DMS53 treated with DMSO at 0.1 percent for 48 hours (cell line): ENCODE data around the gene TST.
"Not testable (repeated sequence)": the region's sequence is repeated elsewhere in the genome, so short reads cannot be mapped to it uniquely, and the experiment has no call there.

Experiments
- DNase-seq: peaks from one replicate; lab custom pipeline; 2025; ENCODE audit not compliant: unreplicated experiment; lab: John Stamatoyannopoulos, UW

TST gene

GRCh38 chr22:37016134-37016910 is 2.9 kb downstream of the TST start:
- no peak for DNase-seq

GRCh38 chr22:37015587-37015878 is 3.7 kb downstream of the TST start:
- DNase-seq, result no peak

- DNase-seq, result no peak
Measured at GRCh38 chr22:37014835-37015586, 4.2 kb downstream of the TST start.

GRCh38 chr22:37014415-37014806 is 4.8 kb downstream of the TST start:
- no peak for DNase-seq

GRCh38 chr22:37012956-37013355 is 6.3 kb downstream of the TST start:
- no peak for DNase-seq

- no peak for DNase-seq
Measured at GRCh38 chr22:37012262-37012904, 6.9 kb downstream of the TST start.

- no peak for DNase-seq
Measured at GRCh38 chr22:37011472-37011871, 7.8 kb downstream of the TST start.

GRCh38 chr22:37010976-37011375 is 8.3 kb downstream of the TST start:
- DNase-seq, result no peak

- no peak for DNase-seq
Measured at GRCh38 chr22:37010174-37010573, 9.1 kb downstream of the TST start.

GRCh38 chr22:37009490-37009889 is 9.8 kb downstream of the TST start:
- DNase-seq, result no peak

- DNase-seq, result no peak
Measured at GRCh38 chr22:37008365-37008764, 10.9 kb downstream of the TST start.

- no peak for DNase-seq
Measured at GRCh38 chr22:37007651-37008050, 11.6 kb downstream of the TST start.

GRCh38 chr22:37002633-37003032 is 16.6 kb downstream of the TST start:
- DNase-seq, result no peak

GRCh38 chr22:37001826-37002225 is 17.4 kb downstream of the TST start:
- DNase-seq, result no peak

- no peak for DNase-seq
Measured at GRCh38 chr22:37000676-37001534, 18.3 kb downstream of the TST start.

- no peak for DNase-seq
Measured at GRCh38 chr22:36999463-36999862, 19.8 kb downstream of the TST start.

GRCh38 chr22:36998620-36999351 is 20.5 kb downstream of the TST start:
- DNase-seq, result no peak

- no peak for DNase-seq
Measured at GRCh38 chr22:36997746-36998145, 21.5 kb downstream of the TST start.

- no peak for DNase-seq
Measured at GRCh38 chr22:36991206-36991605, 28.0 kb downstream of the TST start.

- DNase-seq, result no peak
Measured at GRCh38 chr22:36990457-36990856, 28.8 kb downstream of the TST start.

- not testable (repeated sequence) for DNase-seq
Measured at GRCh38 chr22:36989012-36989411, 30.2 kb downstream of the TST start.
